Keratinocyte (primary cell): ENCODE results near the gene PLA2G6. TPM values are rescaled to one million over a fixed set of nuclear protein-coding genes. Genes with fewer than 3 reads are reported as not detected.

Experiments used
- DNase-seq: peaks from one replicate; pipeline ENCODE4 v3.0.0-alpha.2; 2011; ENCODE audit warnings: low read depth, missing footprints, low spot score
- FAIRE-seq: peaks from 2 replicates; lab custom pipeline; 2011; peaks lifted over from hg19 to GRCh38; lab: Jason Lieb, UNC
- H2AFZ ChIP-seq: 2 replicates; pipeline ENCODE4 v1.6.0; 2012; ENCODE audit warnings: low read length, control low read depth, inconsistent platforms; ENCODE audit not compliant: control insufficient read depth
- H3K27ac ChIP-seq: 2 replicates; pipeline ENCODE4 v1.5.1; 2011; ENCODE audit warnings: low read length; ENCODE audit not compliant: control insufficient read depth, insufficient read depth
- H3K27me3 ChIP-seq: 3 replicates; pipeline ENCODE4 v1.6.0; 2011; ENCODE audit warnings: low read length; ENCODE audit not compliant: control insufficient read depth, insufficient read depth; ENCODE audit errors: extremely low read depth
- H3K36me3 ChIP-seq, 2 experiments: 2 replicates in 1 of 2; 3 replicates in 1 of 2; pipeline ENCODE4 v1.5.1; 2011; ENCODE audit warnings: low read length in 2 of 2, mild to moderate bottlenecking in 1 of 2; ENCODE audit not compliant: control insufficient read depth in 2 of 2, insufficient read depth in 2 of 2; ENCODE audit errors: extremely low read depth in 1 of 2
- H3K4me1 ChIP-seq: 3 replicates; pipeline ENCODE4 v1.5.1; 2011; ENCODE audit warnings: low read length; ENCODE audit not compliant: control insufficient read depth, insufficient read depth; ENCODE audit errors: extremely low read depth
- H3K4me2 ChIP-seq: 3 replicates; pipeline ENCODE4 v1.6.0; 2011; ENCODE audit warnings: low read depth, low read length; ENCODE audit not compliant: control insufficient read depth, insufficient read depth; ENCODE audit errors: extremely low read depth
- H3K4me3 ChIP-seq, 3 experiments: fragments of 200-600 bp in 1 of 3; sonication (generic) in 1 of 3; 2 replicates in 2 of 3; 3 replicates in 1 of 3; pipeline ENCODE4 v1.5.1; 2011 to 2016; ENCODE audit warnings: low read length in 3 of 3, mild to moderate bottlenecking in 3 of 3, control low read depth in 2 of 3, inconsistent platforms in 1 of 3, low read depth in 1 of 3, mixed read lengths in 1 of 3, mixed run types in 1 of 3, moderate library complexity in 1 of 3; ENCODE audit not compliant: control insufficient read depth in 2 of 3, insufficient read depth in 2 of 3; ENCODE audit errors: extremely low read depth in 1 of 3
- H3K79me2 ChIP-seq: 2 replicates; pipeline ENCODE4 v1.6.0; 2012; ENCODE audit warnings: low read length; ENCODE audit not compliant: control insufficient read depth, insufficient read depth
- H3K9ac ChIP-seq: 3 replicates; pipeline ENCODE4 v1.6.0; 2011; ENCODE audit warnings: low read length; ENCODE audit not compliant: control insufficient read depth, insufficient read depth; ENCODE audit errors: extremely low read depth
- H3K9me1 ChIP-seq: 3 replicates; pipeline ENCODE4 v1.6.0; 2011; ENCODE audit warnings: low read length; ENCODE audit not compliant: control insufficient read depth, insufficient read depth; ENCODE audit errors: extremely low read depth
- H3K9me3 ChIP-seq: 2 replicates; pipeline ENCODE4 v1.5.1; 2012; ENCODE audit warnings: low read depth, low read length; ENCODE audit not compliant: control insufficient read depth
- H4K20me1 ChIP-seq: 3 replicates; pipeline ENCODE4 v1.6.0; 2011; ENCODE audit warnings: low read length; ENCODE audit not compliant: control insufficient read depth, insufficient read depth; ENCODE audit errors: extremely low read depth
- CTCF ChIP-seq, 3 experiments: IDR thresholded peaks in 1 of 3; conservative IDR thresholded peaks in 1 of 3; optimal IDR thresholded peaks in 1 of 3; 2 replicates in 2 of 3; 3 replicates in 1 of 3; pipeline versions ENCODE3 to v1.5.1; 2011; ENCODE audit warnings: low read length in 3 of 3, mild to moderate bottlenecking in 3 of 3, moderate library complexity in 2 of 3, control low read depth in 1 of 3, inconsistent platforms in 1 of 3; ENCODE audit not compliant: insufficient read depth in 2 of 3; ENCODE audit errors: extremely low read depth in 1 of 3
- EZH2 ChIP-seq: IDR thresholded peaks from one replicate; pipeline ENCODE4 v1.6.1; 2012; ENCODE audit warnings: inconsistent platforms, mild to moderate bottlenecking, low read length, moderate library complexity
- dilution Hi-C: fragments of 300-500 bp; cut with MboI; formaldehyde crosslinking; loops from one replicate; pipeline ENCODE4 v1.7.0; 2020; ENCODE audit warnings: low sequenced_read_pairs; ENCODE audit not compliant: extremely low pct_ligation_motif_present
- polyA plus RNA-seq, 5 experiments: library from polyadenylated mRNA; depleted of rRNA in 3 of 5; stranded (reverse) in 3 of 5; stranded (forward) in 1 of 5; unstranded in 1 of 5; fragments of >200 nt; gene quantifications; 1 replicate in 1 of 5; 2 replicates in 3 of 5; 3 replicates in 1 of 5; pipeline versions ENCODE4 v1.2.1 to v1.2.3, GENCODE V29; 2011 to 2012; ENCODE audit warnings: missing spikeins in 2 of 5, low read depth in 1 of 5, low replicate concordance in 1 of 5

Gene PLA2G6
- polyA plus RNA-seq, 1 donor (not counting 4 experiments of a cell fraction or from before 2014, with no cell fraction given): 5.2 TPM

GRCh38 chr22:38071421-38072321 is 110.0 kb downstream of the PLA2G6 start:
- Histone ChIP-seq H3K9ac (no peak overlapping the region), H3K9me3 (no peaks in the 10 kb centered on the region), H3K27me3 (no peaks in the 10 kb centered on the region), H4K20me1 (no peaks in the 10 kb centered on the region), H2AFZ (no peak overlapping the region), H3K27ac (no peak overlapping the region), H3K9me1 (no peaks in the 10 kb centered on the region), H3K4me1 (no peaks in the 10 kb centered on the region), H3K4me2 (no peak overlapping the region), H3K4me3 (no peak overlapping the region), H3K36me3 (peaks cover 30 to 32% of the 10 kb centered on the region in 2 experiments), H3K79me2 (no peaks in the 10 kb centered on the region)
- TF ChIP-seq CTCF (optimal IDR thresholded peaks at IDR 0.05 in 1 of 3, IDR thresholded peaks at IDR 0.05 in 1 of 3, conservative IDR thresholded peaks at IDR 0.05 in 1 of 3; ENCODE audit: extremely low read depth in 1 of 3, insufficient read depth in 2 of 3, low read length in 3 of 3): no peak
- no peak for TF ChIP-seq EZH2
- DNase-seq: no peak
- FAIRE-seq: no peak
- dilution Hi-C loops: no loop called here

- dilution Hi-C loops: no loop called here
- peaks cover 32 to 36% of the 10 kb centered on the region in 2 experiments for H3K36me3 ChIP-seq
- FAIRE-seq: no peak
These were observed 111.2 kb downstream of the PLA2G6 start for GRCh38 chr22:38070250-38070921.

More at GRCh38 chr22:38070250-38070921, 111.2 kb downstream of the PLA2G6 start:
- H3K27me3 ChIP-seq: no peaks in the 10 kb centered on the region
- no peak for TF ChIP-seq EZH2
- no peak for TF ChIP-seq CTCF (optimal IDR thresholded peaks at IDR 0.05 in 1 of 3, IDR thresholded peaks at IDR 0.05 in 1 of 3, conservative IDR thresholded peaks at IDR 0.05 in 1 of 3; ENCODE audit: extremely low read depth in 1 of 3, insufficient read depth in 2 of 3, low read length in 3 of 3)
- no peaks in the 10 kb centered on the region for H3K9me1 ChIP-seq
- no peaks in the 10 kb centered on the region for H3K4me1 ChIP-seq
- H2AFZ ChIP-seq: no peak overlapping the region
- H3K9ac ChIP-seq: no peak overlapping the region
- no peaks in the 10 kb centered on the region for H4K20me1 ChIP-seq
- no peak overlapping the region for H3K27ac ChIP-seq
- DNase-seq: no peak
- H3K79me2 ChIP-seq: no peaks in the 10 kb centered on the region
- no peak overlapping the region for H3K4me3 ChIP-seq
- H3K4me2 ChIP-seq: no peak overlapping the region
- no peaks in the 10 kb centered on the region for H3K9me3 ChIP-seq
